Keratinocyte (primary cell): Measurements from ENCODE around the gene RAB8A. TPM values are rescaled to one million over a fixed set of nuclear protein-coding genes. Genes with fewer than 3 reads are reported as not detected.

ENCODE experiments used
- DNase-seq: peaks from one replicate; pipeline ENCODE4 v3.0.0-alpha.2; 2011; ENCODE audit warnings: low read depth, missing footprints, low spot score
- FAIRE-seq: peaks from 2 replicates; lab custom pipeline; 2011; peaks lifted over from hg19 to GRCh38; lab: Jason Lieb, UNC
- H2AFZ ChIP-seq: 2 replicates; pipeline ENCODE4 v1.6.0; 2012; ENCODE audit warnings: low read length, control low read depth, inconsistent platforms; ENCODE audit not compliant: control insufficient read depth
- H3K27ac ChIP-seq: 2 replicates; pipeline ENCODE4 v1.5.1; 2011; ENCODE audit warnings: low read length; ENCODE audit not compliant: control insufficient read depth, insufficient read depth
- H3K27me3 ChIP-seq: 3 replicates; pipeline ENCODE4 v1.6.0; 2011; ENCODE audit warnings: low read length; ENCODE audit not compliant: control insufficient read depth, insufficient read depth; ENCODE audit errors: extremely low read depth
- H3K36me3 ChIP-seq, 2 experiments: 2 replicates in 1 of 2; 3 replicates in 1 of 2; pipeline ENCODE4 v1.5.1; 2011; ENCODE audit warnings: low read length in 2 of 2, mild to moderate bottlenecking in 1 of 2; ENCODE audit not compliant: control insufficient read depth in 2 of 2, insufficient read depth in 2 of 2; ENCODE audit errors: extremely low read depth in 1 of 2
- H3K4me1 ChIP-seq: 3 replicates; pipeline ENCODE4 v1.5.1; 2011; ENCODE audit warnings: low read length; ENCODE audit not compliant: control insufficient read depth, insufficient read depth; ENCODE audit errors: extremely low read depth
- H3K4me2 ChIP-seq: 3 replicates; pipeline ENCODE4 v1.6.0; 2011; ENCODE audit warnings: low read depth, low read length; ENCODE audit not compliant: control insufficient read depth, insufficient read depth; ENCODE audit errors: extremely low read depth
- H3K4me3 ChIP-seq, 3 experiments: fragments of 200-600 bp in 1 of 3; sonication (generic) in 1 of 3; 2 replicates in 2 of 3; 3 replicates in 1 of 3; pipeline ENCODE4 v1.5.1; 2011 to 2016; ENCODE audit warnings: low read length in 3 of 3, mild to moderate bottlenecking in 3 of 3, control low read depth in 2 of 3, inconsistent platforms in 1 of 3, low read depth in 1 of 3, mixed read lengths in 1 of 3, mixed run types in 1 of 3, moderate library complexity in 1 of 3; ENCODE audit not compliant: control insufficient read depth in 2 of 3, insufficient read depth in 2 of 3; ENCODE audit errors: extremely low read depth in 1 of 3
- H3K79me2 ChIP-seq: 2 replicates; pipeline ENCODE4 v1.6.0; 2012; ENCODE audit warnings: low read length; ENCODE audit not compliant: control insufficient read depth, insufficient read depth
- H3K9ac ChIP-seq: 3 replicates; pipeline ENCODE4 v1.6.0; 2011; ENCODE audit warnings: low read length; ENCODE audit not compliant: control insufficient read depth, insufficient read depth; ENCODE audit errors: extremely low read depth
- H3K9me1 ChIP-seq: 3 replicates; pipeline ENCODE4 v1.6.0; 2011; ENCODE audit warnings: low read length; ENCODE audit not compliant: control insufficient read depth, insufficient read depth; ENCODE audit errors: extremely low read depth
- H3K9me3 ChIP-seq: 2 replicates; pipeline ENCODE4 v1.5.1; 2012; ENCODE audit warnings: low read depth, low read length; ENCODE audit not compliant: control insufficient read depth
- H4K20me1 ChIP-seq: 3 replicates; pipeline ENCODE4 v1.6.0; 2011; ENCODE audit warnings: low read length; ENCODE audit not compliant: control insufficient read depth, insufficient read depth; ENCODE audit errors: extremely low read depth
- CTCF ChIP-seq, 3 experiments: IDR thresholded peaks in 1 of 3; conservative IDR thresholded peaks in 1 of 3; optimal IDR thresholded peaks in 1 of 3; 2 replicates in 2 of 3; 3 replicates in 1 of 3; pipeline versions ENCODE3 to v1.5.1; 2011; ENCODE audit warnings: low read length in 3 of 3, mild to moderate bottlenecking in 3 of 3, moderate library complexity in 2 of 3, control low read depth in 1 of 3, inconsistent platforms in 1 of 3; ENCODE audit not compliant: insufficient read depth in 2 of 3; ENCODE audit errors: extremely low read depth in 1 of 3
- EZH2 ChIP-seq: IDR thresholded peaks from one replicate; pipeline ENCODE4 v1.6.1; 2012; ENCODE audit warnings: inconsistent platforms, mild to moderate bottlenecking, low read length, moderate library complexity
- dilution Hi-C: fragments of 300-500 bp; cut with MboI; formaldehyde crosslinking; loops from one replicate; pipeline ENCODE4 v1.7.0; 2020; ENCODE audit warnings: low sequenced_read_pairs; ENCODE audit not compliant: extremely low pct_ligation_motif_present
- polyA plus RNA-seq, 5 experiments: library from polyadenylated mRNA; depleted of rRNA in 3 of 5; stranded (reverse) in 3 of 5; stranded (forward) in 1 of 5; unstranded in 1 of 5; fragments of >200 nt; gene quantifications; 1 replicate in 1 of 5; 2 replicates in 3 of 5; 3 replicates in 1 of 5; pipeline versions ENCODE4 v1.2.1 to v1.2.3, GENCODE V29; 2011 to 2012; ENCODE audit warnings: missing spikeins in 2 of 5, low read depth in 1 of 5, low replicate concordance in 1 of 5

The RAB8A gene
- polyA plus RNA-seq, 1 donor (not counting 4 experiments of a cell fraction or from before 2014, with no cell fraction given), result 95.1 TPM

- H4K20me1 ChIP-seq, result no peaks in the 10 kb centered on the region
- DNase-seq (no peak), FAIRE-seq (no peak)
- peak overlapping the region; percentile 77 to 99 (median 93) for H3K4me3 ChIP-seq
- no peaks in the 10 kb centered on the region for H3K27me3 ChIP-seq
- H3K9ac ChIP-seq, result peak overlapping the region; percentile 93
- H3K9me1 ChIP-seq, result no peaks in the 10 kb centered on the region
- H2AFZ ChIP-seq, result no peak overlapping the region
- H3K9me3 ChIP-seq, result no peaks in the 10 kb centered on the region
- H3K79me2 ChIP-seq, result peaks cover 55% of the 10 kb centered on the region
- peaks cover 9% of the 10 kb centered on the region for H3K4me1 ChIP-seq
- dilution Hi-C loops, result no loop called here
- peaks cover 5 to 10% of the 10 kb centered on the region in 2 experiments for H3K36me3 ChIP-seq
- peak overlapping the region; percentile 91 for H3K4me2 ChIP-seq
- no peak for TF ChIP-seq CTCF (optimal IDR thresholded peaks at IDR 0.05 in 1 of 3, IDR thresholded peaks at IDR 0.05 in 1 of 3, conservative IDR thresholded peaks at IDR 0.05 in 1 of 3; ENCODE audit: extremely low read depth in 1 of 3, insufficient read depth in 2 of 3, low read length in 3 of 3)
- no peak for TF ChIP-seq EZH2
- H3K27ac ChIP-seq, result peak overlapping the region; percentile 93
Measured at GRCh38 chr19:16112778-16113177, 1.1 kb downstream of the RAB8A start.

- no peak overlapping the region for H3K27ac ChIP-seq
- no peak overlapping the region for H3K9ac ChIP-seq
- TF ChIP-seq EZH2 (no peak), CTCF (optimal IDR thresholded peaks at IDR 0.05 in 1 of 3, IDR thresholded peaks at IDR 0.05 in 1 of 3, conservative IDR thresholded peaks at IDR 0.05 in 1 of 3; ENCODE audit: extremely low read depth in 1 of 3, insufficient read depth in 2 of 3, low read length in 3 of 3) (no peak)
- DNase-seq, result no peak
- no peak overlapping the region for H3K4me2 ChIP-seq
- H3K36me3 ChIP-seq, result peaks cover 14 to 18% of the 10 kb centered on the region in 2 experiments
- H3K27me3 ChIP-seq, result no peaks in the 10 kb centered on the region
- dilution Hi-C loops, result no loop called here
- no peaks in the 10 kb centered on the region for H3K9me1 ChIP-seq
- no peaks in the 10 kb centered on the region for H3K9me3 ChIP-seq
- H4K20me1 ChIP-seq, result no peaks in the 10 kb centered on the region
- H3K4me1 ChIP-seq, result peaks cover 9% of the 10 kb centered on the region
- H2AFZ ChIP-seq, result no peak overlapping the region
- no peak overlapping the region for H3K4me3 ChIP-seq
- H3K79me2 ChIP-seq, result peaks cover 57% of the 10 kb centered on the region
- no peak for FAIRE-seq
Measured at GRCh38 chr19:16113727-16114126, 2.0 kb downstream of the RAB8A start.
